Measurements from ENCODE around the gene YES1. TPM values are rescaled to one million over a fixed set of nuclear protein-coding genes. Genes with fewer than 3 reads are reported as not detected.
"Not testable (repeated sequence)": the region's sequence is repeated elsewhere in the genome, so short reads cannot be mapped to it uniquely, and the experiment has no call there.

Gene YES1
- total and polyA plus RNA-seq, 12 donors, result 11.5 to 84.1 (median 42.5) TPM

DNA sequence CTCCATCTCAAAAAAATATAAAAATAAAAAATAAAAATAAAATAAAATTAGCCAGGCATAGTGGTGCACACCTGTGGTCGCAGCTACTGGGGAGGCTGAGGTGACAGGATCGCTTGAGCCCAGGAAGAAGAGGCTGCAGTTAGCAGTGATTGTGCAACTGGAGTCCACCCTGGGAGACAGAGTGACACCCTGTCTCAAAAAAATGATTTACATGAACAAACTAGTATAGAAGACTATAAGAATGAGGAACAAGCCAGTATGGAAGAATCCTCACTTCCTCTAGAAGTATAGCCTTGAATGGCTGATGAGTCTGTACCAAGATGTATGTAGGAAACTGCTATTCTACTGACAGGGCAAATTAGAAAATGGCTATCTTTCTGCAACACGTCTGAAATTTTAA lies 10.9 kb downstream of the YES1 start:
- Histone ChIP-seq H3K4me3 (no peak overlapping the region), H3K36me3 (replicated peaks in 1 of 2) (no peaks in the 10 kb centered on the region), H3K9me3 (replicated peaks in 1 of 3) (no peaks in the 10 kb centered on the region), H3K4me1 (replicated peaks in 1 of 2) (peaks cover 6 to 14% of the 10 kb centered on the region in 2 donors), H3K27me3 (no peaks in the 10 kb centered on the region), H3K27ac (no peak overlapping the region)
- TF ChIP-seq, protein P1, sequence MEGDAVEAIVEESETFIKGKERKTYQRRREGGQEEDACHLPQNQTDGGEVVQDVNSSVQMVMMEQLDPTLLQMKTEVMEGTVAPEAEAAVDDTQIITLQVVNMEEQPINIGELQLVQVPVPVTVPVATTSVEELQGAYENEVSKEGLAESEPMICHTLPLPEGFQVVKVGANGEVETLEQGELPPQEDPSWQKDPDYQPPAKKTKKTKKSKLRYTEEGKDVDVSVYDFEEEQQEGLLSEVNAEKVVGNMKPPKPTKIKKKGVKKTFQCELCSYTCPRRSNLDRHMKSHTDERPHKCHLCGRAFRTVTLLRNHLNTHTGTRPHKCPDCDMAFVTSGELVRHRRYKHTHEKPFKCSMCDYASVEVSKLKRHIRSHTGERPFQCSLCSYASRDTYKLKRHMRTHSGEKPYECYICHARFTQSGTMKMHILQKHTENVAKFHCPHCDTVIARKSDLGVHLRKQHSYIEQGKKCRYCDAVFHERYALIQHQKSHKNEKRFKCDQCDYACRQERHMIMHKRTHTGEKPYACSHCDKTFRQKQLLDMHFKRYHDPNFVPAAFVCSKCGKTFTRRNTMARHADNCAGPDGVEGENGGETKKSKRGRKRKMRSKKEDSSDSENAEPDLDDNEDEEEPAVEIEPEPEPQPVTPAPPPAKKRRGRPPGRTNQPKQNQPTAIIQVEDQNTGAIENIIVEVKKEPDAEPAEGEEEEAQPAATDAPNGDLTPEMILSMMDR (IDR thresholded peaks at IDR 0.05), result no peak
- TF ChIP-seq POLR2A (IDR thresholded peaks at IDR 0.05), result no peak
- DNase-seq, result no peak
- intact Hi-C loops (cut with DNase I), result no loop called here
- WGBS, 4 donors, result 73 to 76% (median 75%) methylated on average over 3 of the region's 3 CpGs

DNA sequence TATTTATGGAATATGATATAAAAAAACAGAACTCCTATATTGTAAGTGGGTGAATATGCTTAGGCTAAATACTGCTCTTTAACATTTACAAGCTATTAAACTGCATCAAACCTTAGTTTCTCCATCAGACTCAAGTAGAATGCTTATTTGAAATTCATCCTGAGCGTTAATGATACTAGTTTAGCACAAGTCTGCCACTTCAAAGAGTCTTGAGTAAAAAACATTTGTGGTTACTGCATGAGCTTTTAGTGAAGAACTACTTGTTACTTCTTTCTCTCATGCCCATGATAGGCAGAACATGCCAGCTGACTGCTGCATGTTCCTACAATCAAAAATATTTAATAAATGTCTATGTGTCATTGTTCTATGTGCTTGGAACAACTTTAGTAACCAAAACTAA lies 12.1 kb downstream of the YES1 start:
- Histone ChIP-seq H3K4me3 (no peak overlapping the region), H3K36me3 (replicated peaks in 1 of 2) (no peaks in the 10 kb centered on the region), H3K4me1 (replicated peaks in 1 of 2) (peaks cover 0 to 2% of the 10 kb centered on the region in 2 donors), H3K9me3 (replicated peaks in 1 of 3) (no peaks in the 10 kb centered on the region), H3K27ac (no peak overlapping the region), H3K27me3 (no peaks in the 10 kb centered on the region)
- no peak for DNase-seq
- intact Hi-C loops (cut with DNase I), result no loop called here
- 88 to 100% (median 94%) methylated on average over 1 of the region's 1 CpG for WGBS, 4 donors
- TF ChIP-seq, protein P1 (IDR thresholded peaks at IDR 0.05), result no peak
- TF ChIP-seq POLR2A (IDR thresholded peaks at IDR 0.05), result no peak

DNA sequence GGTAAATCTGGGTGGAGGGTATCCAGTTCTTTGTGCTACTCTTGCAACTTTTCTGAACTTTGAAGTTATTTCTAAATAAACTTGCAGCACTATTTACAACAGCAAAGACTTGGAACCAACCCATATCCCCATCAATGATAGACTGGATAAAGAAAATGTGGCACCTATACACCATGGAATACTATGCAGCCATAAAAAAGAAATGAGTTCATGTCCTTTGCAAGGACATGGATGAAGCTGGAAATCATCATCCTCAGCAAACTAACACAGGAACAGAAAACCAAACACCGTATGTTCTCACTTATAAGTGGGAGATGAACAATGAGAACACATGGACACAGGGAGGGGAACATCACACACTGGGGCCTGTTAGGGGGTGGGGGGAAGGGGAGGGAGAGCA lies 16.7 kb downstream of the YES1 start:
- H3K36me3 ChIP-seq (replicated peaks in 1 of 2); H3K9me3 ChIP-seq (replicated peaks in 1 of 3); H3K4me3 ChIP-seq; H3K4me1 ChIP-seq (replicated peaks in 1 of 2); H3K27me3 ChIP-seq; DNase-seq; H3K27ac ChIP-seq; intact Hi-C loops (cut with DNase I): not testable (repeated sequence)
- WGBS, 4 donors, result 89 to 96% (median 92%) methylated on average over 1 of the region's 1 CpG

DNA sequence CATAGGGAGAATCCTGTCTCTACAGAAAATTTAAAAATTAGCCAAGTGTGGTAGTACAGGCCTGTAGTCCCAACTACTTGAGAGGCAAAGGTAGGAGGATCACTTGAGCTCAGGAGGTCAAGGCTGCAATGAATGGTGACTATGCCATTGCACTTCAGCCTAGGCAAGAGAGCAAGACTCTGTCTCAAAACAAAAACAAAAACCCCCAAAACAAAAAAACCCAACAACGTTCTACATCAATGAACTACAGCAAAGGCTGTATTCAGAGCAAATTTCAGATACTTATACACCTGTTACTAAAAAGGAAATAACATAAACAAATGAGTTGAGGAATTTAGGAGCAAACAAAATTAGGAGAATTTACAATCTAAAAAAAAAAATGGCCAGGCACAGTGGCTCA lies 22.6 kb downstream of the YES1 start:
- H3K27me3 ChIP-seq, result no peaks in the 10 kb centered on the region
- TF ChIP-seq, protein P1 (IDR thresholded peaks at IDR 0.05), result no peak
- no peak for TF ChIP-seq POLR2A (IDR thresholded peaks at IDR 0.05)
- H3K4me1 ChIP-seq (replicated peaks in 1 of 2), result peaks cover 0 to 4% of the 10 kb centered on the region in 2 donors
- no peak overlapping the region for H3K4me3 ChIP-seq
- H3K27ac ChIP-seq, result no peak overlapping the region
- H3K9me3 ChIP-seq (replicated peaks in 1 of 3), result no peaks in the 10 kb centered on the region
- 83 to 100% (median 88%) methylated on average over 1 of the region's 1 CpG for WGBS, 4 donors
- H3K36me3 ChIP-seq (replicated peaks in 1 of 2), result no peaks in the 10 kb centered on the region
- no peak for DNase-seq
- intact Hi-C loops (cut with DNase I), result no loop called here

DNA sequence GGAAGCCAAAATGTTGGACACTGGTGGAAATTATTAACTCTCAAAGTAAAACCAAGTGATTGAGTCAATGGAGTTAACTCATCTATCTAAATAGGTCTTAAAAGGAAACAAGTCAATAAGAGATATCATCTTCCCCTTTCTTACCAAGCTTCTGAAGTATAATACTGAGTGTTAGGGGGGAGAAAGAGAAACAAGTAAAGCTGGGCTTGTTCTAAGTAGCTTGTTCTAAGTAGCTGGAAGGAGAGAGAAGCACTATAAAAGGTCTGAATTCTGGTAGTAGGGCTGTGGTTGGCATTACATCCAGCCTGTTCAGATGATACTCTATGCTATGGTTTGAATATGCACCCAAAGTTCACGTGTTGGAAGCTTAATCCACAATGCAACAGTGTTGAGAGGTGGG lies 26.8 kb downstream of the YES1 start:
- 84 to 100% (median 95%) methylated on average over 1 of the region's 1 CpG for WGBS, 4 donors
- no peak for TF ChIP-seq POLR2A (IDR thresholded peaks at IDR 0.05)
- TF ChIP-seq, protein P1 (IDR thresholded peaks at IDR 0.05), result no peak
- no peaks in the 10 kb centered on the region for H3K9me3 ChIP-seq (replicated peaks in 1 of 3)
- H3K4me1 ChIP-seq (replicated peaks in 1 of 2), result peaks cover 11 to 13% of the 10 kb centered on the region in 2 donors
- no peaks in the 10 kb centered on the region for H3K36me3 ChIP-seq (replicated peaks in 1 of 2)
- no peak overlapping the region for H3K27ac ChIP-seq
- no peak for DNase-seq
- no peaks in the 10 kb centered on the region for H3K27me3 ChIP-seq
- intact Hi-C loops (cut with DNase I), result no loop called here
- H3K4me3 ChIP-seq, result no peak overlapping the region
